HEK293 (cell line): ENCODE data around the gene LMLN.

Experiments
- CTCF ChIA-PET: fragments of 350-600 bp; formaldehyde crosslinking; extraction: SDS; loops from one replicate; lab custom pipeline; 2021; ENCODE audit warnings: antibody characterized with exemption; lab: Yijun Ruan, JAX
- POLR2A ChIA-PET: fragments of 300-600 bp; formaldehyde crosslinking; extraction: SDS; loops from one replicate; lab custom pipeline; 2020; ENCODE audit warnings: antibody characterized with exemption, inconsistent platforms; lab: Yijun Ruan, JAX
- H3K27ac ChIP-seq: fragments of 200-500 bp; sonication (Bioruptor generic); 2 replicates; pipeline ENCODE4 v1.5.1; 2014; ENCODE audit warnings: low read depth, low read length, control low read depth, inconsistent platforms; ENCODE audit errors: extremely low read depth
- H3K36me3 ChIP-seq, 2 experiments: fragments of 200-500 bp in 1 of 2; sonication (Bioruptor generic) in 1 of 2; 1 replicate in 1 of 2; 2 replicates in 1 of 2; pipeline ENCODE4 v1.5.1; 2014 to 2017; ENCODE audit warnings: inconsistent platforms in 2 of 2, low read length in 2 of 2; ENCODE audit not compliant: control insufficient read depth in 2 of 2, insufficient read depth in 1 of 2
- H3K4me1 ChIP-seq: fragments of 200-500 bp; sonication (Bioruptor generic); 2 replicates; pipeline ENCODE4 v1.5.1; 2014; ENCODE audit warnings: mild to moderate bottlenecking, low read length, inconsistent platforms; ENCODE audit not compliant: control insufficient read depth, insufficient read depth
- H3K4me3 ChIP-seq: 2 replicates; pipeline ENCODE4 v1.5.1; 2011; ENCODE audit warnings: low read depth, mild to moderate bottlenecking, control low read depth, low read length, moderate library complexity
- H3K9me3 ChIP-seq: fragments of 200-500 bp; sonication (Bioruptor generic); 2 replicates; pipeline ENCODE4 v1.5.1; 2014; ENCODE audit warnings: low read depth, low read length, inconsistent platforms; ENCODE audit not compliant: control insufficient read depth, insufficient read depth
- EGR2 ChIP-seq: fragments of 450-650 bp; formaldehyde crosslinking; IDR thresholded peaks from 2 replicates; pipeline ENCODE4 v1.5.1; 2016; ENCODE audit warnings: low read depth, missing biosample characterization, missing genetic modification characterization
- GLIS1 ChIP-seq: fragments of 450-650 bp; formaldehyde crosslinking; IDR thresholded peaks from 2 replicates; pipeline ENCODE4 v1.5.1; 2016; ENCODE audit warnings: missing biosample characterization, missing genetic modification characterization
- IKZF3 ChIP-seq: fragments of 450-650 bp; IDR thresholded peaks from 2 replicates; pipeline ENCODE4 v1.5.0; 2018; ENCODE audit warnings: missing biosample characterization, mild to moderate bottlenecking, missing genetic modification characterization, moderate library complexity
- OSR2 ChIP-seq: fragments of 450-650 bp; formaldehyde crosslinking; IDR thresholded peaks from 2 replicates; pipeline ENCODE4 v1.5.1; 2016; ENCODE audit warnings: missing biosample characterization, missing genetic modification characterization
- SP3 ChIP-seq: fragments of 450-650 bp; formaldehyde crosslinking; IDR thresholded peaks from 2 replicates; pipeline ENCODE4 v1.5.1; 2016; ENCODE audit warnings: missing biosample characterization, missing genetic modification characterization
- ZNF10 ChIP-seq: fragments of 450-650 bp; formaldehyde crosslinking; IDR thresholded peaks from 2 replicates; pipeline ENCODE4 v1.5.1; 2017; ENCODE audit warnings: missing biosample characterization, missing genetic modification characterization
- ZNF146 ChIP-seq: fragments of 450-650 bp; formaldehyde crosslinking; IDR thresholded peaks from 2 replicates; pipeline ENCODE4 v1.5.1; 2016; ENCODE audit warnings: missing biosample characterization, missing genetic modification characterization
- ZNF175 ChIP-seq: fragments of 450-650 bp; formaldehyde crosslinking; IDR thresholded peaks from 2 replicates; pipeline ENCODE4 v1.5.1; 2016; ENCODE audit warnings: missing biosample characterization, missing genetic modification characterization
- ZNF211 ChIP-seq: fragments of 450-650 bp; formaldehyde crosslinking; IDR thresholded peaks from 2 replicates; pipeline ENCODE4 v1.5.1; 2016; ENCODE audit warnings: low read depth, missing biosample characterization, missing genetic modification characterization
- ZNF239 ChIP-seq: fragments of 450-650 bp; formaldehyde crosslinking; IDR thresholded peaks from 2 replicates; pipeline ENCODE4 v1.5.1; 2016; ENCODE audit warnings: missing biosample characterization, missing genetic modification characterization
- ZNF423 ChIP-seq: fragments of 450-650 bp; formaldehyde crosslinking; IDR thresholded peaks from 2 replicates; pipeline ENCODE4 v1.5.1; 2016; ENCODE audit warnings: missing biosample characterization, missing genetic modification characterization
- ZNF585B ChIP-seq: fragments of 450-650 bp; formaldehyde crosslinking; IDR thresholded peaks from 2 replicates; pipeline ENCODE4 v1.5.1; 2016; ENCODE audit warnings: missing biosample characterization, missing genetic modification characterization
- ZNF843 ChIP-seq: fragments of 450-650 bp; formaldehyde crosslinking; IDR thresholded peaks from 2 replicates; pipeline ENCODE4 v1.5.1; 2016; ENCODE audit warnings: missing biosample characterization, missing genetic modification characterization
- TF ChIP-seq, protein P1 (sequence below): fragments of 450-650 bp; formaldehyde crosslinking; IDR thresholded peaks from 2 replicates; pipeline ENCODE4 v1.5.1; 2016; ENCODE audit warnings: missing biosample characterization, missing genetic modification characterization
- TF ChIP-seq, protein P2 (sequence below): fragments of 450-650 bp; formaldehyde crosslinking; IDR thresholded peaks from 2 replicates; pipeline ENCODE4 v1.5.1; 2016; ENCODE audit warnings: missing biosample characterization, missing genetic modification characterization
- TF ChIP-seq, protein P3 (sequence below): fragments of 450-650 bp; formaldehyde crosslinking; IDR thresholded peaks from 2 replicates; pipeline ENCODE4 v1.5.1; 2016; ENCODE audit warnings: missing biosample characterization, missing genetic modification characterization, borderline replicate concordance
- TF ChIP-seq, protein P4 (sequence below): fragments of 450-650 bp; formaldehyde crosslinking; IDR thresholded peaks from 2 replicates; pipeline ENCODE4 v1.5.1; 2016; ENCODE audit warnings: missing biosample characterization, missing genetic modification characterization

The LMLN gene

DNA sequence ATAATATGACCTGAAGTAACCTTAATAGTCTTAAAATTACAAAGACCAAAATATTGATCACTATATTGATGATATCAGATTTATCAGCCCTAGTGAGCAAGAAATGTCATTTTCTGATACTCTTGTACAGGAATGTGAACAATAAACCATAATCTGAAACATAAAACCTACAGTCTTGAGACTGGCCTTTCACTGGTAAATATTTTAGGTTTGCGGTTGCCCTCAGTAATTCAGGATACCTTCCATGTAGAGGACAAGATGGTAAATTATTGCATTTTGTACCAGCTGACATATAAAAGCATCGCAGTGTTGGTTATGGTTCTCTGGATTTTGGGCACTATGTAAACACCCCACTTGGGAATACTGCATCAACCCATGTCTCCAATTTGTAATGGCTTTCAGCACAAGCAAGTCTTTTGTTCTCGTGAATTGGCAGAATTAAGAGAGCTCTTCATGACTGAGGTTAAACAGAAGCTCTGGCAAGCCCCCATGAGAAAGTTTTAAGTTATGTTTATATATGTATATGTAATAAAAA lies 128.5 kb downstream of the LMLN start:
- Histone ChIP-seq H3K4me3 (no peak overlapping the region), H3K9me3 (no peaks in the 10 kb centered on the region), H3K4me1 (no peaks in the 10 kb centered on the region), H3K27ac (no peak overlapping the region), H3K36me3 (no peaks in the 10 kb centered on the region)
- ChIA-PET CTCF (no interaction called here), POLR2A (no interaction called here)
- TF ChIP-seq GLIS1 (no peak), ZNF239 (tag by site-specific recombination) (no peak), ZNF843 (tag by site-specific recombination) (no peak), ZNF211 (tag by site-specific recombination) (no peak), ZNF10 (no peak)
- TF ChIP-seq, protein P1, sequence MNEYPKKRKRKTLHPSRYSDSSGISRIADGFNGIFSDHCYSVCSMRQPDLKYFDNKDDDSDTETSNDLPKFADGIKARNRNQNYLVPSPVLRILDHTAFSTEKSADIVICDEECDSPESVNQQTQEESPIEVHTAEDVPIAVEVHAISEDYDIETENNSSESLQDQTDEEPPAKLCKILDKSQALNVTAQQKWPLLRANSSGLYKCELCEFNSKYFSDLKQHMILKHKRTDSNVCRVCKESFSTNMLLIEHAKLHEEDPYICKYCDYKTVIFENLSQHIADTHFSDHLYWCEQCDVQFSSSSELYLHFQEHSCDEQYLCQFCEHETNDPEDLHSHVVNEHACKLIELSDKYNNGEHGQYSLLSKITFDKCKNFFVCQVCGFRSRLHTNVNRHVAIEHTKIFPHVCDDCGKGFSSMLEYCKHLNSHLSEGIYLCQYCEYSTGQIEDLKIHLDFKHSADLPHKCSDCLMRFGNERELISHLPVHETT, result no peak
- TF ChIP-seq, protein P2, sequence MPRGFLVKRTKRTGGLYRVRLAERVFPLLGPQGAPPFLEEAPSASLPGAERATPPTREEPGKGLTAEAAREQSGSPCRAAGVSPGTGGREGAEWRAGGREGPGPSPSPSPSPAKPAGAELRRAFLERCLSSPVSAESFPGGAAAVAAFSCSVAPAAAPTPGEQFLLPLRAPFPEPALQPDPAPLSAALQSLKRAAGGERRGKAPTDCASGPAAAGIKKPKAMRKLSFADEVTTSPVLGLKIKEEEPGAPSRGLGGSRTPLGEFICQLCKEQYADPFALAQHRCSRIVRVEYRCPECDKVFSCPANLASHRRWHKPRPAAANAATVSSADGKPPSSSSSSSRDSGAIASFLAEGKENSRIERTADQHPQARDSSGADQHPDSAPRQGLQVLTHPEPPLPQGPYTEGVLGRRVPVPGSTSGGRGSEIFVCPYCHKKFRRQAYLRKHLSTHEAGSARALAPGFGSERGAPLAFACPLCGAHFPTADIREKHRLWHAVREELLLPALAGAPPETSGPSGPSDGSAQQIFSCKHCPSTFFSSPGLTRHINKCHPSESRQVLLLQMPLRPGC, result no peak

DNA sequence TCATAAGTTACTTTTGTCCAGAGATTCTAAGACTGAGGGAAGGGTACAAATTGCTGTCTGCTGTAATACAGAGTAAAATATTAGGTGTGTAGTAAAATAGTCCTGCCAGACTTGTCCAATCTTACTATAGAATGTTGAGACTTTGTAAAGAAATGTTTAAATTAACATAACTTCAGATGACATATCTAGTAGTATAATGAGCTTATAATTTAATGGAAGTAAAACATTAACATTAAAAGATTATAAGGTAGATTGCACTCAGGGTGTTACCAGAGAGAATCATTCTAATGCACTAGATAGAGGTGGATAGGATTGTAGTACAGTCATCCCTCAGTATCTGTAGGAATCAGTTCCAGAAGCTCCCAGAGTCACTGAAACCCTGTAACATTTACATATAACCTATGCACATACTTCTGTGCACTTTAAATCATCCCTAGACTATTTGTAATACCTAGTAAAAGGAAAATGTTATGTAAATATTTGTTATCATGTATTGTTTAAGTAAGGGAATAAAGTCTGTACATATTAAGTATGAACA lies 130.8 kb downstream of the LMLN start:
- Histone ChIP-seq H3K36me3 (no peaks in the 10 kb centered on the region), H3K9me3 (no peaks in the 10 kb centered on the region), H3K4me1 (no peaks in the 10 kb centered on the region), H3K27ac (no peak overlapping the region), H3K4me3 (no peak overlapping the region)
- no peak for TF ChIP-seq IKZF3 (tag by site-specific recombination)
- no peak for TF ChIP-seq EGR2 (tag by site-specific recombination)
- TF ChIP-seq, protein P3, sequence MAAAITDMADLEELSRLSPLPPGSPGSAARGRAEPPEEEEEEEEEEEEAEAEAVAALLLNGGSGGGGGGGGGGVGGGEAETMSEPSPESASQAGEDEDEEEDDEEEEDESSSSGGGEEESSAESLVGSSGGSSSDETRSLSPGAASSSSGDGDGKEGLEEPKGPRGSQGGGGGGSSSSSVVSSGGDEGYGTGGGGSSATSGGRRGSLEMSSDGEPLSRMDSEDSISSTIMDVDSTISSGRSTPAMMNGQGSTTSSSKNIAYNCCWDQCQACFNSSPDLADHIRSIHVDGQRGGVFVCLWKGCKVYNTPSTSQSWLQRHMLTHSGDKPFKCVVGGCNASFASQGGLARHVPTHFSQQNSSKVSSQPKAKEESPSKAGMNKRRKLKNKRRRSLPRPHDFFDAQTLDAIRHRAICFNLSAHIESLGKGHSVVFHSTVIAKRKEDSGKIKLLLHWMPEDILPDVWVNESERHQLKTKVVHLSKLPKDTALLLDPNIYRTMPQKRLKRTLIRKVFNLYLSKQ (tag by site-specific recombination), result no peak
- no peak for TF ChIP-seq ZNF843 (tag by site-specific recombination)
- TF ChIP-seq ZNF175 (tag by site-specific recombination), result no peak
- TF ChIP-seq, protein P4, sequence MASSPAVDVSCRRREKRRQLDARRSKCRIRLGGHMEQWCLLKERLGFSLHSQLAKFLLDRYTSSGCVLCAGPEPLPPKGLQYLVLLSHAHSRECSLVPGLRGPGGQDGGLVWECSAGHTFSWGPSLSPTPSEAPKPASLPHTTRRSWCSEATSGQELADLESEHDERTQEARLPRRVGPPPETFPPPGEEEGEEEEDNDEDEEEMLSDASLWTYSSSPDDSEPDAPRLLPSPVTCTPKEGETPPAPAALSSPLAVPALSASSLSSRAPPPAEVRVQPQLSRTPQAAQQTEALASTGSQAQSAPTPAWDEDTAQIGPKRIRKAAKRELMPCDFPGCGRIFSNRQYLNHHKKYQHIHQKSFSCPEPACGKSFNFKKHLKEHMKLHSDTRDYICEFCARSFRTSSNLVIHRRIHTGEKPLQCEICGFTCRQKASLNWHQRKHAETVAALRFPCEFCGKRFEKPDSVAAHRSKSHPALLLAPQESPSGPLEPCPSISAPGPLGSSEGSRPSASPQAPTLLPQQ (tag by site-specific recombination), result no peak
- TF ChIP-seq OSR2 (tag by site-specific recombination), result no peak
- no peak for TF ChIP-seq SP3 (tag by site-specific recombination)
- ChIA-PET POLR2A (no interaction called here), CTCF (interaction anchor here (2.2 kb wide), 1 partner anchor 10 kb away, joined by 11 read pairs; no protein-coding TSS in a partner anchor)

DNA sequence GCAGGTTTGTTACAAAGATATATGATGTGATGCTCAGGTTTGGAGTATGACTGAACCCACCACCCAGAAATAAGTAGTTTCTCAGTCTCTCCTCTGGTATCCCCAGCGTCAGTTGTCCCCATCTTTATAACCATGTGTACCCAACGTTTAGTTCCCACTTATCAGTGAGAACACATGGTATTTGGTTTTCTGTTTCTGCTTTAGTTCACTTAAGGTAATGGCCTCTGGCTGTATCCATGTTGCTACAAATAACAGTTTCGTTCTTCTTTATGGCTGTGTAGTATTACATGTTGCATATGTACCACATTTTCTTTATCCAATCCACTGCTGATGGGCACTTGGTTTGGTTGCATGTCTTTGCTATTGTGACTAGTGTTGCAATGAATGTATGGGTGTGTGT lies 132.3 kb downstream of the LMLN start:
- POLR2A ChIA-PET, result no interaction called here
- CTCF ChIA-PET, result no interaction called here
- Histone ChIP-seq H3K9me3 (no peaks in the 10 kb centered on the region), H3K27ac (no peak overlapping the region), H3K36me3 (no peaks in the 10 kb centered on the region), H3K4me3 (no peak overlapping the region), H3K4me1 (no peaks in the 10 kb centered on the region)
- TF ChIP-seq ZNF585B (tag by site-specific recombination) (no peak), ZNF423 (tag by site-specific recombination) (no peak), ZNF146 (tag by site-specific recombination) (0 out of 2 replicates have a peak, but pooled peaks have one; percentile 14)
- TF ChIP-seq, protein P1, result no peak
